OCI-LY7 (cell line): ENCODE results near the gene YTHDC1. TPM values are rescaled to one million over a fixed set of nuclear protein-coding genes. Genes with fewer than 3 reads are reported as not detected.

Experiments used
- BruUV-seq: library from RNA; stranded (reverse); fragments of 400-500 nt; replicated peaks from 2 replicates; lab custom pipeline; 2021; lab: Mats Ljungman, UMichigan
- CTCF ChIA-PET: fragments of 300-600 bp; sonication (Branson Sonifier 250); formaldehyde crosslinking; loops from one replicate; lab custom pipeline; 2022; ENCODE audit warnings: antibody characterized with exemption; ENCODE audit not compliant: unreplicated experiment; lab: Charles Lee
- POLR2A ChIA-PET: fragments of 300-600 bp; sonication (Branson Sonifier 250); formaldehyde crosslinking; loops from one replicate; lab custom pipeline; 2022; ENCODE audit warnings: antibody characterized with exemption; lab: Charles Lee
- DNase-seq: peaks from one replicate; pipeline ENCODE4 v3.0.0-alpha.2; 2015; ENCODE audit warnings: low spot score
- H2AFZ ChIP-seq: fragments of 200-600 bp; sonication (generic), shearing (Covaris generic); 2 replicates; pipeline ENCODE4 v1.6.1; 2014; ENCODE audit warnings: mild to moderate bottlenecking, antibody characterized with exemption, low read length, moderate library complexity
- H3K27ac ChIP-seq: fragments of 200-600 bp; sonication (generic); 2 replicates; pipeline ENCODE4 v1.5.1; 2014; ENCODE audit warnings: mixed run types, low read depth, mild to moderate bottlenecking, moderate library complexity, low read length, inconsistent platforms; ENCODE audit not compliant: poor library complexity, severe bottlenecking
- H3K36me3 ChIP-seq: fragments of 200-600 bp; sonication (generic); 2 replicates; pipeline ENCODE4 v1.6.1; 2014; ENCODE audit warnings: mild to moderate bottlenecking, antibody characterized with exemption, low read length, moderate library complexity, mixed read lengths; ENCODE audit not compliant: insufficient read depth
- H3K4me1 ChIP-seq: fragments of 200-600 bp; sonication (generic); 2 replicates; pipeline ENCODE4 v1.5.1; 2014; ENCODE audit warnings: mild to moderate bottlenecking, low read length; ENCODE audit not compliant: insufficient read depth, poor library complexity, severe bottlenecking
- H3K4me2 ChIP-seq: fragments of 200-600 bp; sonication (generic); 2 replicates; pipeline ENCODE4 v1.6.1; 2014; ENCODE audit warnings: mild to moderate bottlenecking, low read length
- H3K4me3 ChIP-seq: fragments of 200-600 bp; sonication (generic); 2 replicates; pipeline ENCODE4 v1.5.1; 2014; ENCODE audit warnings: mild to moderate bottlenecking, low read depth, low read length; ENCODE audit not compliant: poor library complexity, severe bottlenecking
- H3K79me2 ChIP-seq: fragments of 200-600 bp; sonication (generic); 2 replicates; pipeline ENCODE4 v1.6.1; 2016; ENCODE audit warnings: low read depth, mild to moderate bottlenecking, low read length, moderate library complexity, mixed read lengths; ENCODE audit not compliant: insufficient read depth
- H3K9me2 ChIP-seq: fragments of 200-600 bp; sonication (generic); 2 replicates; pipeline ENCODE4 v1.6.1; 2016; ENCODE audit warnings: mild to moderate bottlenecking, low read length, mixed read lengths; ENCODE audit not compliant: insufficient read depth
- H3K9me3 ChIP-seq: fragments of 200-600 bp; sonication (generic); 2 replicates; pipeline ENCODE4 v1.6.1; 2014; ENCODE audit warnings: mild to moderate bottlenecking, mixed run types, low read length, mixed read lengths
- H4K20me1 ChIP-seq: fragments of 200-600 bp; sonication (generic); 2 replicates; pipeline ENCODE4 v1.6.1; 2014; ENCODE audit warnings: mild to moderate bottlenecking, antibody characterized with exemption, low read length, moderate library complexity, mixed read lengths; ENCODE audit not compliant: insufficient read depth
- EZH2phosphoT487 ChIP-seq: fragments of 200-600 bp; sonication (generic); IDR thresholded peaks from 2 replicates; pipeline ENCODE4 v1.6.1; 2018; ENCODE audit warnings: low read depth, borderline replicate concordance, mild to moderate bottlenecking, mixed run types, antibody characterized with exemption, low read length, moderate library complexity, mixed read lengths
- intact Hi-C: fragments of 100-400 bp; cut with micrococcal nuclease; formaldehyde crosslinking; loops from one replicate; pipeline ENCODE4 v1.10.0; 2022; ENCODE audit not compliant: unreplicated experiment
- total RNA-seq, 2 experiments: library from RNA; depleted of rRNA in 1 of 2; stranded (reverse); fragments of >200 nt in 1 of 2; shearing (Covaris generic) in 1 of 2; gene quantifications; 2 replicates each; pipeline ENCODE4 v1.2.3, GENCODE V29; 2014 to 2022
- TF ChIP-seq, protein P1 (sequence below): fragments of 200-600 bp; sonication (generic); conservative IDR thresholded peaks from 2 replicates; pipeline ENCODE4 v1.5.1; 2014; ENCODE audit warnings: mild to moderate bottlenecking, antibody characterized with exemption, low read length, moderate library complexity, mixed read lengths

YTHDC1 gene
- total RNA-seq, 2 experiments from 2014 or later = 65.3 to 93.0 TPM

GRCh38 chr4:68358988-68359387, 9.1 kb upstream of the YTHDC1 start:
- H3K9me2 ChIP-seq = no peaks in the 10 kb centered on the region
- no peak for DNase-seq
- H3K9me3 ChIP-seq = no peaks in the 10 kb centered on the region
- H3K4me3 ChIP-seq = no peak overlapping the region
- intact Hi-C loops = no loop called here
- ChIA-PET CTCF (no interaction called here), POLR2A (no interaction called here)
- H3K4me1 ChIP-seq = no peaks in the 10 kb centered on the region
- no TSS peak for BruUV-seq
- H4K20me1 ChIP-seq = no peaks in the 10 kb centered on the region
- TF ChIP-seq, protein P1, sequence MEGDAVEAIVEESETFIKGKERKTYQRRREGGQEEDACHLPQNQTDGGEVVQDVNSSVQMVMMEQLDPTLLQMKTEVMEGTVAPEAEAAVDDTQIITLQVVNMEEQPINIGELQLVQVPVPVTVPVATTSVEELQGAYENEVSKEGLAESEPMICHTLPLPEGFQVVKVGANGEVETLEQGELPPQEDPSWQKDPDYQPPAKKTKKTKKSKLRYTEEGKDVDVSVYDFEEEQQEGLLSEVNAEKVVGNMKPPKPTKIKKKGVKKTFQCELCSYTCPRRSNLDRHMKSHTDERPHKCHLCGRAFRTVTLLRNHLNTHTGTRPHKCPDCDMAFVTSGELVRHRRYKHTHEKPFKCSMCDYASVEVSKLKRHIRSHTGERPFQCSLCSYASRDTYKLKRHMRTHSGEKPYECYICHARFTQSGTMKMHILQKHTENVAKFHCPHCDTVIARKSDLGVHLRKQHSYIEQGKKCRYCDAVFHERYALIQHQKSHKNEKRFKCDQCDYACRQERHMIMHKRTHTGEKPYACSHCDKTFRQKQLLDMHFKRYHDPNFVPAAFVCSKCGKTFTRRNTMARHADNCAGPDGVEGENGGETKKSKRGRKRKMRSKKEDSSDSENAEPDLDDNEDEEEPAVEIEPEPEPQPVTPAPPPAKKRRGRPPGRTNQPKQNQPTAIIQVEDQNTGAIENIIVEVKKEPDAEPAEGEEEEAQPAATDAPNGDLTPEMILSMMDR = no peak
- no peak for TF ChIP-seq EZH2phosphoT487
- no peak overlapping the region for H3K27ac ChIP-seq
- H3K4me2 ChIP-seq = no peak overlapping the region
- H2AFZ ChIP-seq = no peak overlapping the region
- H3K36me3 ChIP-seq = no peaks in the 10 kb centered on the region
- no peaks in the 10 kb centered on the region for H3K79me2 ChIP-seq

- DNase-seq = no peak
- Histone ChIP-seq H3K4me1 (peaks cover 4% of the 10 kb centered on the region), H3K79me2 (peaks cover 19% of the 10 kb centered on the region), H3K9me2 (no peaks in the 10 kb centered on the region), H3K27ac (no peak overlapping the region), H3K36me3 (peaks cover 15% of the 10 kb centered on the region; the same call in 1 of the 2 replicates), H2AFZ (no peak overlapping the region), H3K9me3 (no peaks in the 10 kb centered on the region), H4K20me1 (peaks cover 15% of the 10 kb centered on the region), H3K4me3 (no peak overlapping the region), H3K4me2 (no peak overlapping the region)
- ChIA-PET CTCF (no interaction called here), POLR2A (interaction anchor here (0.7 to 1.1 kb wide), 3 partner anchors 9 to 19 kb away, joined by 3 read pairs; no protein-coding TSS in a partner anchor)
- TF ChIP-seq, protein P1 = no peak
- no peak for TF ChIP-seq EZH2phosphoT487
- intact Hi-C loops = no loop called here
- BruUV-seq = no TSS peak
Observed at GRCh38 chr4:68352791-68353190, 2.9 kb upstream of the YTHDC1 start.

GRCh38 chr4:68349279-68349648, 626 bp downstream of the YTHDC1 start:
- Histone ChIP-seq H3K4me2 (peak overlapping the region; percentile 86), H3K36me3 (peaks cover 47% of the 10 kb centered on the region), H3K27ac (peak overlapping the region; percentile 70), H4K20me1 (peaks cover 37% of the 10 kb centered on the region), H3K4me1 (peaks cover 16% of the 10 kb centered on the region), H2AFZ (no peak overlapping the region; the same call in 1 of the 2 replicates), H3K79me2 (peaks cover 54% of the 10 kb centered on the region), H3K4me3 (peak overlapping the region; percentile 95), H3K9me2 (no peaks in the 10 kb centered on the region), H3K9me3 (no peaks in the 10 kb centered on the region)
- no TSS peak for BruUV-seq
- ChIA-PET CTCF (no interaction called here), POLR2A (no interaction called here)
- intact Hi-C loops = loop anchor here (10.0 kb wide), 1 partner anchor 804 kb away; the partner anchor contains the start of gene CENPC
- no peak for TF ChIP-seq EZH2phosphoT487
- TF ChIP-seq, protein P1 = no peak
- DNase-seq = peak; percentile 45
